B cell (primary cell): ENCODE data around the gene KRTAP4-6. TPM values are rescaled to one million over a fixed set of nuclear protein-coding genes. Genes with fewer than 3 reads are reported as not detected.
"Not testable (repeated sequence)": the region's sequence is repeated elsewhere in the genome, so short reads cannot be mapped to it uniquely, and the experiment has no call there.

Experiments
- ATAC-seq: fragments of 200-7000 bp; cut with Tn5 transposase; one replicate; pipeline ENCODE4 v1.10.0; 2021; ENCODE audit warnings: low read depth, mild to moderate bottlenecking, moderate number of reproducible peaks, moderate library complexity
- CTCF ChIA-PET: fragments of 350-600 bp; sonication (Branson Sonifier 250); formaldehyde crosslinking; loops from one replicate; lab custom pipeline; 2021; ENCODE audit warnings: antibody characterized with exemption, inconsistent platforms; lab: Charles Lee
- POLR2A ChIA-PET: fragments of 350-600 bp; sonication (Branson Sonifier 250); formaldehyde crosslinking; loops from one replicate; lab custom pipeline; 2021; ENCODE audit warnings: antibody characterized with exemption; lab: Charles Lee
- DNase-seq: peaks from one replicate; pipeline ENCODE4 v3.0.0; 2013
- H2AFZ ChIP-seq: 2 replicates; pipeline ENCODE4 v1.6.1; 2012; ENCODE audit warnings: mild to moderate bottlenecking, low read depth, low read length; ENCODE audit not compliant: insufficient read depth, poor library complexity, severe bottlenecking
- H3K27ac ChIP-seq, 2 donors: 1 replicate in 1 of 2; 2 replicates in 1 of 2; pipeline ENCODE4 v1.5.1; 2012 to 2013; ENCODE audit warnings: low read length in 2 of 2, mild to moderate bottlenecking in 2 of 2, moderate library complexity in 1 of 2
- H3K27me3 ChIP-seq, 4 experiments: fragments of 200-600 bp in 1 of 4; sonication (generic) in 1 of 4; replicated peaks in 1 of 4; 1 replicate in 2 of 4; 2 replicates in 2 of 4; pipeline versions ENCODE4 v1.6.1 to v1.7.0; 2013 to 2016; ENCODE audit warnings: low read length in 3 of 4, mild to moderate bottlenecking in 2 of 4, mixed read lengths in 1 of 4, moderate library complexity in 1 of 4; ENCODE audit not compliant: insufficient read depth in 4 of 4, control insufficient read depth in 3 of 4; ENCODE audit errors: control extremely low read depth in 1 of 4
- H3K36me3 ChIP-seq, 2 experiments: replicated peaks in 1 of 2; 1 replicate in 1 of 2; 2 replicates in 1 of 2; pipeline versions ENCODE4 v1.6.1 to v1.7.1; 2013; ENCODE audit warnings: low read length in 1 of 2; ENCODE audit not compliant: insufficient read depth in 2 of 2, control insufficient read depth in 1 of 2; ENCODE audit errors: control extremely low read depth in 1 of 2, extremely low read depth in 1 of 2
- H3K4me1 ChIP-seq, 2 donors: fragments of 200-600 bp in 1 of 2; sonication (generic) in 1 of 2; 1 replicate in 1 of 2; 2 replicates in 1 of 2; pipeline versions ENCODE4 v1.5.1 to v1.6.1; 2013 to 2017; ENCODE audit warnings: low read length in 2 of 2; ENCODE audit not compliant: control insufficient read depth in 2 of 2, insufficient read depth in 2 of 2
- H3K4me2 ChIP-seq: replicated peaks from 2 replicates; pipeline ENCODE3; 2012; ENCODE audit warnings: mild to moderate bottlenecking, low read depth, low read length; ENCODE audit not compliant: poor library complexity, severe bottlenecking
- H3K4me3 ChIP-seq, 5 experiments: fragments of 200-600 bp in 1 of 5; sonication (generic) in 1 of 5; 1 replicate in 3 of 5; 2 replicates in 2 of 5; pipeline versions ENCODE4 v1.5.1 to v1.7.0; 2011 to 2016; ENCODE audit warnings: low read length in 4 of 5, mild to moderate bottlenecking in 4 of 5, low read depth in 2 of 5, control low read depth in 1 of 5, moderate library complexity in 1 of 5; ENCODE audit not compliant: insufficient read depth in 1 of 5; ENCODE audit errors: control extremely low read depth in 1 of 5, extremely low read depth in 1 of 5
- H3K79me2 ChIP-seq: fragments of 200-600 bp; sonication (generic); one replicate; pipeline ENCODE4 v1.6.0; 2016; ENCODE audit warnings: low read length; ENCODE audit not compliant: control insufficient read depth, insufficient read depth
- H3K9ac ChIP-seq: fragments of 200-600 bp; sonication (generic); 2 replicates; pipeline ENCODE4 v1.6.1; 2017; ENCODE audit warnings: mild to moderate bottlenecking, low read length, moderate library complexity
- H3K9me3 ChIP-seq, 3 donors: one replicate each; pipeline versions ENCODE4 v1.6.1 to v1.7.1; 2013; ENCODE audit warnings: low read length in 2 of 3; ENCODE audit not compliant: control insufficient read depth in 2 of 3, insufficient read depth in 1 of 3; ENCODE audit errors: control extremely low read depth in 1 of 3
- H4K20me1 ChIP-seq: 2 replicates; pipeline ENCODE4 v1.6.0; 2012; ENCODE audit warnings: mild to moderate bottlenecking, low read length; ENCODE audit not compliant: insufficient read depth, control insufficient read depth, poor library complexity, severe bottlenecking
- H3K27ac Mint-ChIP-seq: one replicate; pipeline ENCODE4 v1.8.0; 2021; ENCODE audit warnings: mixed read lengths
- H3K27me3 Mint-ChIP-seq: one replicate; pipeline ENCODE4 v1.8.0; 2021; ENCODE audit warnings: mixed read lengths
- H3K4me1 Mint-ChIP-seq: one replicate; pipeline ENCODE4 v1.8.0; 2021; ENCODE audit warnings: mixed read lengths
- H3K4me3 Mint-ChIP-seq: one replicate; pipeline ENCODE4 v1.8.0; 2021; ENCODE audit warnings: mixed read lengths
- H3K9me3 Mint-ChIP-seq: one replicate; pipeline ENCODE4 v1.8.0; 2022; ENCODE audit warnings: mixed read lengths; ENCODE audit not compliant: insufficient read depth
- EZH2 ChIP-seq: IDR thresholded peaks from 2 replicates; pipeline ENCODE4 v1.6.1; 2012; ENCODE audit warnings: borderline replicate concordance, low read depth, mild to moderate bottlenecking, moderate library complexity, low read length; ENCODE audit not compliant: insufficient read depth, poor library complexity, severe bottlenecking
- WGBS: methylation state at CpG from one replicate; pipeline ENCODE4 v1.1.5; 2013; ENCODE audit warnings: missing lambda C conversion rate; ENCODE audit not compliant: insufficient coverage; 5-methylcytosine and 5-hydroxymethylcytosine counted together
- intact Hi-C: fragments of 100-400 bp; cut with micrococcal nuclease; formaldehyde crosslinking; loops from one replicate; pipeline ENCODE4 v1.10.0; 2022
- polyA plus RNA-seq: library from polyadenylated mRNA; depleted of rRNA; stranded (reverse); fragments of >200 nt; gene quantifications from 2 replicates; pipeline ENCODE4 v1.2.3, GENCODE V29; 2012
- total RNA-seq, 2 donors: library from RNA; stranded (reverse); fragments of 120-200 nt in 1 of 2; gene quantifications; 1 replicate in 1 of 2; 2 replicates in 1 of 2; pipeline versions ENCODE4 v1.2.3 to v1.2.4, GENCODE V29; 2013 to 2022
- TF ChIP-seq, protein P1 (sequence below): fragments of 200-600 bp; IDR thresholded peaks from one replicate; pipeline ENCODE4 v1.8.0; 2022; ENCODE audit warnings: antibody characterized with exemption, mild to moderate bottlenecking

KRTAP4-6 gene
- total and polyA plus RNA-seq, 2 donors (not counting 1 experiment from before 2014, with no cell fraction given): not detected

DNA sequence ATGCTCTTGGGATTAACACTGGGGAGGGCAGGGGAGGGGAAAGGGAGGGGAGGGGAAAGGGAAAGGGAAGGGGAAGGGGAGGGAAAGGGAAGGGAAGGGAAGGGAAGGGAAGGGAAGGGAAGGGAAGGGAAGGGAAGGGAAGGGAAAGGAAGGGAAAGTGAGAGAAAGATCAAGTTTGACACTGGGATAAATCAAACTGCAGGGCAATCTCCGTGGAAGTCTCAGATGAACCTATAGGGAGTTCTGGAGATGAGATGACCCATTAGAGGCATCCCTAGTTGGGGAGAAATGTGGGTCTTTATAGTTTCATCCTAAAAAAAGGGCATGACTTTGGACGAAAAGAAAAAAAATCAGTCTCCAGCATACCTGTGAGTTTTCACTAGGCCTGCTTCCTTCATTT, 18.6 kb downstream of the KRTAP4-6 start:
- Histone ChIP-seq H3K9ac (no peak overlapping the region), H2AFZ (no peak overlapping the region), H3K36me3 (no peaks in the 10 kb centered on the region), H3K9me3 (peaks cover 0 to 5% (median 3%) of the 10 kb centered on the region in 3 donors), H3K4me1 (peaks cover 56 to 63% of the 10 kb centered on the region in 2 donors), H3K4me2 (no peak overlapping the region), H3K4me3 (no peak overlapping the region), H3K27me3 (no peaks in the 10 kb centered on the region), H3K79me2 (no peaks in the 10 kb centered on the region), H3K27ac (no peak overlapping the region), H4K20me1 (no peaks in the 10 kb centered on the region)
- TF ChIP-seq EZH2: no peak
- TF ChIP-seq, protein P1, sequence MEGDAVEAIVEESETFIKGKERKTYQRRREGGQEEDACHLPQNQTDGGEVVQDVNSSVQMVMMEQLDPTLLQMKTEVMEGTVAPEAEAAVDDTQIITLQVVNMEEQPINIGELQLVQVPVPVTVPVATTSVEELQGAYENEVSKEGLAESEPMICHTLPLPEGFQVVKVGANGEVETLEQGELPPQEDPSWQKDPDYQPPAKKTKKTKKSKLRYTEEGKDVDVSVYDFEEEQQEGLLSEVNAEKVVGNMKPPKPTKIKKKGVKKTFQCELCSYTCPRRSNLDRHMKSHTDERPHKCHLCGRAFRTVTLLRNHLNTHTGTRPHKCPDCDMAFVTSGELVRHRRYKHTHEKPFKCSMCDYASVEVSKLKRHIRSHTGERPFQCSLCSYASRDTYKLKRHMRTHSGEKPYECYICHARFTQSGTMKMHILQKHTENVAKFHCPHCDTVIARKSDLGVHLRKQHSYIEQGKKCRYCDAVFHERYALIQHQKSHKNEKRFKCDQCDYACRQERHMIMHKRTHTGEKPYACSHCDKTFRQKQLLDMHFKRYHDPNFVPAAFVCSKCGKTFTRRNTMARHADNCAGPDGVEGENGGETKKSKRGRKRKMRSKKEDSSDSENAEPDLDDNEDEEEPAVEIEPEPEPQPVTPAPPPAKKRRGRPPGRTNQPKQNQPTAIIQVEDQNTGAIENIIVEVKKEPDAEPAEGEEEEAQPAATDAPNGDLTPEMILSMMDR: no peak
- Mint-ChIP-seq H3K4me3 (no peak overlapping the region), H3K9me3 (no peaks in the 10 kb centered on the region), H3K27me3 (peaks cover 13% of the 10 kb centered on the region), H3K27ac (no peak overlapping the region), H3K4me1 (peaks cover 30% of the 10 kb centered on the region)
- DNase-seq (no peak), ATAC-seq (no peak)
- ChIA-PET CTCF (no interaction called here), POLR2A (no interaction called here)
- intact Hi-C loops: loop anchor here (5.0 kb wide), 1 partner anchor 186 kb away; the partner anchor contains the start of gene KRTAP16-1
- WGBS: 100% methylated on average over 1 of the region's 2 CpGs

DNA sequence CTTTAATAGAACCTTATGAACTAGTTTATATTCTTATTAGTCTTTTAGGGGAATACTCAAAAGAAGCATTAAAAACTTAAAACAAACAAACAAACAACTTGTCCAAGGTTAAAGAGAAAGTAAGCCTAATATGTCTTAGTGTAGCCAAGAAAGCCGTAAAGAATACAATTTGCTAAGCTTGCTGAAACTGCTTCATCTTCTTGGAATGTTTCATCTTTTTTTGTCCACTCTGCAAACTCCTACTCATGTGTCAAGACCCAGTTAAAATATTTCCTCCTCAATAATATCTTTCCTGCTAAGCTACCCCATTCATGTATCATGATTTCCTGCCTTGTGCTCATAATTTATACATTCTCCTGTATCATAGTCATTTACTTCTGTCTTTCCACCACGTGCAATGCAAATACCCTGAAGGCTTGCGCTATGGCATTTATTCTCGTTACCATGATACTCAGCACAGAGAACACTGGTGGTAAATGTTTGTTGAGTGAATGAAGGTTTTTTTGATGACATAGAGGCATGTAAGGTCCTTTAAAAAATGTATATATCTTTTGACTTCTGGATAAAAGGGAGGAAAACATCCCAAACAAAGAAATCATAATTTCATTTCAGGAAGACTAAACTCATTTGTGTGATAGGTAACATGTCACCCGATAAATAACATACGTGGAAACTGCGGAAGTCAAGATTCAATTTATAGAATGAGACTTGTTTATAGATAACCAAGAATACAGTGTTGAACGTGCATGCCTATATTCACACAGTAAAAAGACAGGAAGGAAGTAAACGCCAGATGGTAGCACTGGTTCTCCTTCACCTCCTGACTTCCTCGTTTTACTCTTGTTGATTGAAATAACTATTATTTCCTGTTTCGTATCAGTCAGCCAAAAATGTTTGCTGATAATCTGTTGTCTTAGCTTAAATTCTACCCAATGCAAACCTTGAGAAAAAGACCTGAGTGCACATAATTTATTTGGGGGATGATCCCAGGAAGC, 20.4 kb downstream of the KRTAP4-6 start:
- not testable (repeated sequence) for H3K27me3 Mint-ChIP-seq, H4K20me1 ChIP-seq, H2AFZ ChIP-seq, H3K79me2 ChIP-seq, H3K27me3 ChIP-seq, H3K36me3 ChIP-seq, H3K9me3 Mint-ChIP-seq, H3K9me3 ChIP-seq
- ChIA-PET POLR2A (interaction anchor here (0.8 kb wide), 1 partner anchor 102 kb away, joined by 3 read pairs; no protein-coding TSS in a partner anchor), CTCF (interaction anchor here (1.6 kb wide), 1 partner anchor 202 kb away, joined by 5 read pairs; no protein-coding TSS in a partner anchor)
- Mint-ChIP-seq H3K27ac (peak overlapping the region; percentile 87), H3K4me1 (peaks cover 40% of the 10 kb centered on the region), H3K4me3 (peak overlapping the region; percentile 46)
- WGBS: 100% methylated on average over 1 of the region's 11 CpGs
- DNase-seq: peak; percentile 71
- Histone ChIP-seq H3K4me1 (peaks cover 64 to 77% of the 10 kb centered on the region in 2 donors), H3K27ac (peak overlapping the region; percentile 93 to 97), H3K9ac (peak overlapping the region; percentile 30), H3K4me3 (peak overlapping the region in 2 of 5 experiments; percentile 25 to 50), H3K4me2 (peak overlapping the region; percentile 57)
- intact Hi-C loops: loop anchor here (5.0 kb wide), 2 partner anchors 57 to 187 kb away; partner anchors contain the start of genes KRTAP16-1 and KRTAP4-2
- ATAC-seq: peak; percentile 69
